GM12878 (cell line): ENCODE measurements around the gene STPG3. TPM values are rescaled to one million over a fixed set of nuclear protein-coding genes. Genes with fewer than 3 reads are reported as not detected.

Experiments
- ATF7 ChIP-seq: fragments of 450-650 bp; IDR thresholded peaks from 2 replicates; pipeline ENCODE4 v1.6.1; 2016; ENCODE audit warnings: low read depth, mild to moderate bottlenecking
- BHLHE40 ChIP-seq, 2 experiments: fragments of 450-650 bp in 1 of 2; IDR thresholded peaks; 2 replicates each; pipeline ENCODE4 v1.6.1; 2011 to 2017; ENCODE audit warnings: low read depth in 2 of 2, borderline replicate concordance in 1 of 2, improper control_type of control experiment in 1 of 2, low read length in 1 of 2, mild to moderate bottlenecking in 1 of 2
- CBFB ChIP-seq: IDR thresholded peaks from 2 replicates; pipeline ENCODE4 v1.6.1; 2016; ENCODE audit warnings: antibody characterized with exemption, low read depth
- FOXK2 ChIP-seq: fragments of 450-650 bp; IDR thresholded peaks from 2 replicates; pipeline ENCODE4 v1.6.1; 2017; ENCODE audit warnings: mild to moderate bottlenecking, moderate library complexity
- GATAD2B ChIP-seq: fragments of 450-650 bp; conservative IDR thresholded peaks from 2 replicates; pipeline ENCODE4 v1.6.1; 2017; ENCODE audit warnings: low read depth, mild to moderate bottlenecking, moderate library complexity
- MTA3 ChIP-seq: IDR thresholded peaks from 2 replicates; pipeline ENCODE4 v1.6.1; 2012; ENCODE audit warnings: low read length, inconsistent platforms, borderline replicate concordance
- MXI1 ChIP-seq: fragments of 150-350 bp; IDR thresholded peaks from 2 replicates; pipeline ENCODE4 v1.6.1; 2011; ENCODE audit warnings: low read depth, mild to moderate bottlenecking, inconsistent platforms, low read length, improper control_type of control experiment
- NFIC ChIP-seq: IDR thresholded peaks from 2 replicates; pipeline ENCODE4 v1.6.1; 2012; ENCODE audit warnings: low read depth, mild to moderate bottlenecking, inconsistent platforms, low read length, moderate library complexity
- NFYB ChIP-seq: IDR thresholded peaks from 2 replicates; pipeline ENCODE4 v1.6.1; 2011; ENCODE audit warnings: low read depth, mild to moderate bottlenecking, low read length, improper control_type of control experiment, moderate library complexity; ENCODE audit not compliant: insufficient read depth
- NRF1 ChIP-seq: conservative IDR thresholded peaks from 2 replicates; pipeline ENCODE4 v1.6.1; 2011; ENCODE audit warnings: mild to moderate bottlenecking, low read depth, low read length, improper control_type of control experiment
- POLR2A ChIP-seq: IDR thresholded peaks from 2 replicates; pipeline ENCODE4 v1.6.1; 2011; ENCODE audit warnings: low read depth, mild to moderate bottlenecking, low read length
- POLR2AphosphoS5 ChIP-seq: IDR thresholded peaks from 2 replicates; pipeline ENCODE4 v1.6.1; 2011; ENCODE audit warnings: mild to moderate bottlenecking, low read length, inconsistent platforms
- RELA ChIP-seq: fragments of 450-650 bp; IDR thresholded peaks from 2 replicates; pipeline ENCODE4 v1.8.0; 2014; ENCODE audit warnings: borderline replicate concordance; ENCODE audit not compliant: partially characterized antibody
- RFX5 ChIP-seq: IDR thresholded peaks from 2 replicates; pipeline ENCODE4 v1.6.1; 2011; ENCODE audit warnings: low read depth, low read length, improper control_type of control experiment
- SP1 ChIP-seq: IDR thresholded peaks from one replicate; pipeline ENCODE4 v1.6.1; 2011; ENCODE audit warnings: low read depth, low read length
- TAF1 ChIP-seq: IDR thresholded peaks from 2 replicates; pipeline ENCODE4 v1.6.1; 2011; ENCODE audit warnings: mild to moderate bottlenecking, low read depth, low read length, borderline replicate concordance
- TCF3 ChIP-seq: IDR thresholded peaks from 2 replicates; pipeline ENCODE4 v1.6.1; 2012; ENCODE audit warnings: low read depth, mild to moderate bottlenecking, low read length, borderline replicate concordance; ENCODE audit not compliant: insufficient read depth
- YY1 ChIP-seq: IDR thresholded peaks from 2 replicates; pipeline ENCODE4 v1.6.1; 2011; ENCODE audit warnings: low read depth, mild to moderate bottlenecking, low read length
- ZNF207 ChIP-seq: fragments of 450-650 bp; IDR thresholded peaks from 2 replicates; pipeline ENCODE4 v1.6.1; 2014; ENCODE audit warnings: antibody characterized with exemption, mild to moderate bottlenecking, borderline replicate concordance
- ZZZ3 ChIP-seq: IDR thresholded peaks from 2 replicates; pipeline ENCODE4 v1.6.1; 2011; ENCODE audit warnings: low read depth; ENCODE audit not compliant: control insufficient read depth, insufficient read length
- polyA plus RNA-seq, 11 experiments: library from polyadenylated mRNA; depleted of rRNA in 4 of 11; unstranded in 6 of 11; stranded (reverse) in 5 of 11; fragments of >200 nt; fragmentation: Nextera tagmentation in 4 of 11; fragmentation: Illumina TruSeq in 1 of 11; extraction: Ambion mirVana in 4 of 11; extraction: Trizol in 1 of 11; gene quantifications; 1 replicate in 1 of 11; 2 replicates in 10 of 11; pipeline versions ENCODE4 v1.2.1 to v1.2.3, GENCODE V29; 2011 to 2016; ENCODE audit warnings: inconsistent platforms in 2 of 11, missing spikeins in 2 of 11, low read depth in 1 of 11
- total RNA-seq, 4 experiments: library from RNA; depleted of rRNA in 3 of 4; stranded (reverse); fragments of >200 nt in 3 of 4; fragmentation: Illumina TruSeq in 1 of 4; extraction: Trizol in 1 of 4; gene quantifications; 2 replicates each; pipeline versions ENCODE4 v1.2.1 to v1.2.3, GENCODE V29; 2013 to 2021
- TF ChIP-seq, protein P1 (sequence below): IDR thresholded peaks from 2 replicates; pipeline ENCODE4 v1.6.1; 2012; ENCODE audit warnings: low read depth, low read length, improper control_type of control experiment
- TF ChIP-seq, protein P2 (sequence below): fragments of 450-650 bp; formaldehyde crosslinking; IDR thresholded peaks from 2 replicates; pipeline ENCODE4 v1.5.0; 2022; ENCODE audit warnings: mild to moderate bottlenecking, missing genetic modification characterization
- TF ChIP-seq, protein P3 (sequence below): fragments of 450-650 bp; IDR thresholded peaks from 2 replicates; pipeline ENCODE4 v1.6.1; 2016; ENCODE audit warnings: mild to moderate bottlenecking
- TF ChIP-seq, protein P4 (sequence below): IDR thresholded peaks from 2 replicates; pipeline ENCODE4 v1.6.1; 2011; ENCODE audit warnings: mild to moderate bottlenecking, low read depth, low read length, moderate library complexity; ENCODE audit not compliant: insufficient replicate concordance
- TF ChIP-seq, protein P5 (sequence below): IDR thresholded peaks from 2 replicates; pipeline ENCODE4 v1.6.1; 2011; ENCODE audit warnings: low read depth, low read length, improper control_type of control experiment, borderline replicate concordance

The STPG3 gene
- total and polyA plus RNA-seq, 10 of the 15 experiments (the other 5 are each of a cell fraction or from before 2014, with no cell fraction given), result not detected

DNA sequence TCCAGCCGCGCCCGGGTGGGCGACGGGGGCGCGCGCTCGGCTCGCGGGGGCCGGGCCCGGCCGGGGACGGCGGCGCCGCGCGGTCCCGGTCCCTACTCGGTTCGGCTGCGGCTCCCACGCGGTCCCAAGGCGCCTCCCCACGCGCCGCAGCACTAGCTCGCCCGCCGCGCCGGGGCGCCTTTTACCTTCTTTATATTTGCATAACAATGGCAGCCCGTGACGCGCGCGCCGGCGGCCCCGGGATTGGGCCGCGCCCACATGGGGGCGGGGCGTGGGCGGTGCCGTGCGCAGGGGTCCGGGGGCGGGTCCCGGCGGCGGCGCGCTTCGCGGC, 51.0 kb downstream of the STPG3 start, which contains the start of gene NRARP (continued):
- TF ChIP-seq SP1 (peak; percentile 34), MXI1 (no peak), YY1 (peak; percentile 94), NFYB (peak; percentile 49; the same call in 1 of the 2 replicates), RELA (no peak), RFX5 (peak; percentile 49; the same call in 1 of the 2 replicates), NRF1 (no peak), MTA3 (no peak), CBFB (no peak), POLR2AphosphoS5 (peak; percentile 82), POLR2A (peak; percentile 89), FOXK2 (no peak), GATAD2B (no peak), NFIC (no peak), TCF3 (no peak), TAF1 (peak; percentile 61; the same call in 1 of the 2 replicates), ZZZ3 (no peak), ZNF207 (no peak), BHLHE40 (IDR thresholded peaks at IDR 0.05; ENCODE audit: borderline replicate concordance in 1 of 2, low read depth in 2 of 2, low read length in 1 of 2) (peak; percentile 62 to 77; a peak in 3 of 4 replicates), ATF7 (no peak)
- TF ChIP-seq, protein P1, sequence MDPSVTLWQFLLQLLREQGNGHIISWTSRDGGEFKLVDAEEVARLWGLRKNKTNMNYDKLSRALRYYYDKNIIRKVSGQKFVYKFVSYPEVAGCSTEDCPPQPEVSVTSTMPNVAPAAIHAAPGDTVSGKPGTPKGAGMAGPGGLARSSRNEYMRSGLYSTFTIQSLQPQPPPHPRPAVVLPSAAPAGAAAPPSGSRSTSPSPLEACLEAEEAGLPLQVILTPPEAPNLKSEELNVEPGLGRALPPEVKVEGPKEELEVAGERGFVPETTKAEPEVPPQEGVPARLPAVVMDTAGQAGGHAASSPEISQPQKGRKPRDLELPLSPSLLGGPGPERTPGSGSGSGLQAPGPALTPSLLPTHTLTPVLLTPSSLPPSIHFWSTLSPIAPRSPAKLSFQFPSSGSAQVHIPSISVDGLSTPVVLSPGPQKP, result no peak
- TF ChIP-seq, protein P2, sequence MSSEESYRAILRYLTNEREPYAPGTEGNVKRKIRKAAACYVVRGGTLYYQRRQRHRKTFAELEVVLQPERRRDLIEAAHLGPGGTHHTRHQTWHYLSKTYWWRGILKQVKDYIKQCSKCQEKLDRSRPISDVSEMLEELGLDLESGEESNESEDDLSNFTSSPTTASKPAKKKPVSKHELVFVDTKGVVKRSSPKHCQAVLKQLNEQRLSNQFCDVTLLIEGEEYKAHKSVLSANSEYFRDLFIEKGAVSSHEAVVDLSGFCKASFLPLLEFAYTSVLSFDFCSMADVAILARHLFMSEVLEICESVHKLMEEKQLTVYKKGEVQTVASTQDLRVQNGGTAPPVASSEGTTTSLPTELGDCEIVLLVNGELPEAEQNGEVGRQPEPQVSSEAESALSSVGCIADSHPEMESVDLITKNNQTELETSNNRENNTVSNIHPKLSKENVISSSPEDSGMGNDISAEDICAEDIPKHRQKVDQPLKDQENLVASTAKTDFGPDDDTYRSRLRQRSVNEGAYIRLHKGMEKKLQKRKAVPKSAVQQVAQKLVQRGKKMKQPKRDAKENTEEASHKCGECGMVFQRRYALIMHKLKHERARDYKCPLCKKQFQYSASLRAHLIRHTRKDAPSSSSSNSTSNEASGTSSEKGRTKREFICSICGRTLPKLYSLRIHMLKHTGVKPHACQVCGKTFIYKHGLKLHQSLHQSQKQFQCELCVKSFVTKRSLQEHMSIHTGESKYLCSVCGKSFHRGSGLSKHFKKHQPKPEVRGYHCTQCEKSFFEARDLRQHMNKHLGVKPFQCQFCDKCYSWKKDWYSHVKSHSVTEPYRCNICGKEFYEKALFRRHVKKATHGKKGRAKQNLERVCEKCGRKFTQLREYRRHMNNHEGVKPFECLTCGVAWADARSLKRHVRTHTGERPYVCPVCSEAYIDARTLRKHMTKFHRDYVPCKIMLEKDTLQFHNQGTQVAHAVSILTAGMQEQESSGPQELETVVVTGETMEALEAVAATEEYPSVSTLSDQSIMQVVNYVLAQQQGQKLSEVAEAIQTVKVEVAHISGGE, result no peak
- TF ChIP-seq, protein P3, sequence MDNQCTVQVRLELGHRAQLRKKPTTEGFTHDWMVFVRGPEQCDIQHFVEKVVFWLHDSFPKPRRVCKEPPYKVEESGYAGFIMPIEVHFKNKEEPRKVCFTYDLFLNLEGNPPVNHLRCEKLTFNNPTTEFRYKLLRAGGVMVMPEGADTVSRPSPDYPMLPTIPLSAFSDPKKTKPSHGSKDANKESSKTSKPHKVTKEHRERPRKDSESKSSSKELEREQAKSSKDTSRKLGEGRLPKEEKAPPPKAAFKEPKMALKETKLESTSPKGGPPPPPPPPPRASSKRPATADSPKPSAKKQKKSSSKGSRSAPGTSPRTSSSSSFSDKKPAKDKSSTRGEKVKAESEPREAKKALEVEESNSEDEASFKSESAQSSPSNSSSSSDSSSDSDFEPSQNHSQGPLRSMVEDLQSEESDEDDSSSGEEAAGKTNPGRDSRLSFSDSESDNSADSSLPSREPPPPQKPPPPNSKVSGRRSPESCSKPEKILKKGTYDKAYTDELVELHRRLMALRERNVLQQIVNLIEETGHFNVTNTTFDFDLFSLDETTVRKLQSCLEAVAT, result no peak
- TF ChIP-seq, protein P4, sequence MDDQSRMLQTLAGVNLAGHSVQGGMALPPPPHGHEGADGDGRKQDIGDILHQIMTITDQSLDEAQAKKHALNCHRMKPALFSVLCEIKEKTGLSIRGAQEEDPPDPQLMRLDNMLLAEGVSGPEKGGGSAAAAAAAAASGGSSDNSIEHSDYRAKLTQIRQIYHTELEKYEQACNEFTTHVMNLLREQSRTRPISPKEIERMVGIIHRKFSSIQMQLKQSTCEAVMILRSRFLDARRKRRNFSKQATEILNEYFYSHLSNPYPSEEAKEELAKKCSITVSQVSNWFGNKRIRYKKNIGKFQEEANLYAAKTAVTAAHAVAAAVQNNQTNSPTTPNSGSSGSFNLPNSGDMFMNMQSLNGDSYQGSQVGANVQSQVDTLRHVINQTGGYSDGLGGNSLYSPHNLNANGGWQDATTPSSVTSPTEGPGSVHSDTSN, result no peak
- TF ChIP-seq, protein P5, sequence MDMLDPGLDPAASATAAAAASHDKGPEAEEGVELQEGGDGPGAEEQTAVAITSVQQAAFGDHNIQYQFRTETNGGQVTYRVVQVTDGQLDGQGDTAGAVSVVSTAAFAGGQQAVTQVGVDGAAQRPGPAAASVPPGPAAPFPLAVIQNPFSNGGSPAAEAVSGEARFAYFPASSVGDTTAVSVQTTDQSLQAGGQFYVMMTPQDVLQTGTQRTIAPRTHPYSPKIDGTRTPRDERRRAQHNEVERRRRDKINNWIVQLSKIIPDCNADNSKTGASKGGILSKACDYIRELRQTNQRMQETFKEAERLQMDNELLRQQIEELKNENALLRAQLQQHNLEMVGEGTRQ, result no peak
